ENCODE data around the gene PRAMEF18.
"Not testable (repeated sequence)": the region's sequence is repeated elsewhere in the genome, so short reads cannot be mapped to it uniquely, and the experiment has no call there.

PRAMEF18 gene

GRCh38 chr1:13225675-13226204, at the start of gene PRAMEF18:
PRAMEF18 (minus strand) TSS chr1:13226154; CDS start chr1:13226106, 48 bp downstream.
- not testable (repeated sequence) for DNase-seq (ENCODE audit: low spot score)

GRCh38 chr1:13265124-13265523, 39.2 kb upstream of the PRAMEF18 start:
- not testable (repeated sequence) for DNase-seq (ENCODE audit: low spot score)

DNA sequence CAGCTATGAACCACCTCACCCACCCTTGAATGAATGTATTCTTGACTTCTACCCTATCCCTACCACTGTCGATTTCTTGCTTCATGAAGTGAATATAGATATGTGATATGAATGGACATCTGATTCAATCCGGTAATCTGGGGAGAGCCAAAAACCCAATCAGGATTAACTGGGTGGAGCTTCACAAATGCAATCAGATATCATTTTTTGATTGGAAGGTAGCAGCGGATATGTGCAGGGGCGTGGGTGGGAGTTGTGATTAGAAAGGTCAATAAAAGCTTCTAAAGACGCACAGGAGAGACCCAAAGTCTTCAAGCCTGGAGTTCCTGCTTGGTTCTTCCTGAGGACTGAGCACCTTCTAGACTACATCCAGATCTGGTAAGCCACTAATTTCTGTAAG, 27.9 kb upstream of the PRAMEF18 start, which contains the start of gene PRAMEF5:
PRAMEF5 (plus strand) TSS at position 301 of the 400 bp plus-strand sequence. CDS start 5,071 bp downstream, outside the sequence.
- not testable (repeated sequence) for DNase-seq (ENCODE audit: low spot score)

- not testable (repeated sequence) for DNase-seq (ENCODE audit: low spot score)
These were observed 21.2 kb upstream of the PRAMEF18 start for GRCh38 chr1:13247122-13247521.

DNA sequence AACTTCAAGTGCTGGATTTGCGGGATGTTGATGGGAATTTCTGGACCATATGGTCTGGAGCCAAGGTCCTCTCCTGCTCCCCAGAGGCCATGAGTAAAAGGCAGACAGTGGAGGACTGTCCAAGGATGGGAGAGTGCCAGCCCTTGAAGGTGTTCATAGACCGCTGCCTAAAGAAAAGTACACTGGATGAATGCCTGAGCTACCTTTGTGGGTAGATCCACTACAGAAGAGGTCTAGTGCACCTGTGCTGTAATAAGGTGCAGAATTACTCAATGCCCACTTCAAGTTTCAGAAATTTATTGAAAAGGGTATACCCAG, 20.6 kb upstream of the PRAMEF18 start:
- not testable (repeated sequence) for DNase-seq (ENCODE audit: low spot score)

DNA sequence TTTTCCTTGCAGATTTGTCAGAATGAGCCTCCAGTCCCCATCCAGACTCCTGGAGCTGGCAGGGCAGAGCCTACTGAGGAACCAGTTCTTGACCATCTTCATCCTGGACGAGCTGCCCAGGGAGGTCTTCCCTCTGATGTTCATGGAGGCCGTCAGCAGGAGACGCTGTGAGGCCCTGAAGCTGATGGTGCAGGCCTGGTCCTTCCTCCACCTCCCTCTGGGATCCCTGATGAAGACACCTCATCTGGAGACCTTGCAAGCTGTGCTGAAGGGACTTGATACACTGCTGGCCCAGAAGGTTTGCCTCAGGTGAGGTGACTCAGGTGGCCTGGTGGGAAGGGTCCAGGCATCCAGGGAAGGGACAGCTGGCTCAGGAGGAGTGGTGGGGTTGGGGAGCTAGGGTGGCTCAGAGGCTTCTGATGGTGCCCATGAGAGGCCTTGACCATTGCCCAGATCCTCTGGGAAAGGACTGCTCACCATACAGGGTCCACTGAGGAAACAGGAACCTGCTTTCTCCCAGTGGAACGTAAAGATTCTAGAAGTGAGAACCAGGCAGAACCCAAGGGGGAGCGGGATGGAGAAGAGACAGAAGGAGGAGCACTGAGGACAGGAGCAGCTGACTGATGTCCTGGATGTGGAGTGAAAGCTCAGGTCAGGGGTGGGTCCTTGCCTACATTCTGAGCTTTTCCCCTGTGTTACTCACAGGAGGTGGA, 20.0 kb upstream of the PRAMEF18 start:
- not testable (repeated sequence) for DNase-seq (ENCODE audit: low spot score)

DNA sequence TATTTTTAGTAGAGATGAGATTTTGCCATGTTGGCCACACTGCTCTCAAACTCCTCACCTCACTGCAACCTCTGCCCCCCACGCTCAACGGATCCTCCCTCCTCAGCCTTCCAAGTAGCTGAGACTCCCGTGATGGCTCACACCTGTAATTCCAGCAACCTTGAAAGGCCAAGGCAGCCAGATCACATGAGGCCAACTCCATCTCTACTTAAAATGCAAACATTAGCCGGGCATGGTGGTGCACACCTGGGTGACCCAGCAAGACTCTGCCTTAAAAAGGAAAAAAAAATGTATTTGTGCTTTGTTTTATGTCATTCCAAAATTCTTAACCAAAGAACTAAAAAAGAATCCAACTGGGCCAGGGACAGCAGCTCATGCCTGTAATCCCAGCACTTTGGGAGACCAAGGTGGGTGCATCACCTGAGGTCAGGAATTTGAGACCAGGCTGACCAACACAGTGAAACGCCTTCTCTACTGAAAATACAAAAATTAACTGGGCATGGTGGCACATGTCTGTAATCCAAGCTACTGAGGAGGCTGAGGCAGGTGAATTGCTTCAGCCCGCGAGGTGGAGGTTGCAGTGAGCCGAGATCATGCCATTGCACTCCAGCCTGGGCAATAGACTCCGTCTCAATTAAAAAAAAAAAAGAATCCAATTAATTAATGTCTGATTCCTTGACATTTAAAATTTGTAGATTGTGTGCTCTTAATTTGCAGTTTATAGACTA, 17.7 kb upstream of the PRAMEF18 start:
- not testable (repeated sequence) for DNase-seq (ENCODE audit: low spot score)

DNA sequence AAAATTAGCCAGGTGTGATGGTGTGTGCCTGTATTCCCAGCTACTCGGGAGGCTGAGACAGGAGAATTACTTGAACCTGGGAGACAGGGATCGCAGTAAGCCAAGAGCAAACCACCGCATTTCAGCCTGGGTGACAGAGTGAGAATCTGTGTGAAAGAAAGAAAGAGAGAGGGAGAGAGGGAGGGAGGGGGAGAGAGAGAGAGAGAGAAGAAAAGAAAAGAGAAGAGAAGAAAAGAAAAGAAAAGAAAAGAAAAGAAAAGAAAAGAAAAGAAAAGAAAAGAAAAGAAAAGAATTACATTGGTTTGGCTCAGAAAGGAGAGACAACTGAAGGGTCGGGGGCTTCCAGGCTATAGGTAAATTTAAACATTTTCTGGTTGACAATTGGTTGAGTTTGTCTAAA, 13.7 kb upstream of the PRAMEF18 start:
- not testable (repeated sequence) for DNase-seq (ENCODE audit: low spot score)

- DNase-seq (ENCODE audit: low spot score) = not testable (repeated sequence)
These were observed 11.6 kb upstream of the PRAMEF18 start for GRCh38 chr1:13237572-13237971.

DNA sequence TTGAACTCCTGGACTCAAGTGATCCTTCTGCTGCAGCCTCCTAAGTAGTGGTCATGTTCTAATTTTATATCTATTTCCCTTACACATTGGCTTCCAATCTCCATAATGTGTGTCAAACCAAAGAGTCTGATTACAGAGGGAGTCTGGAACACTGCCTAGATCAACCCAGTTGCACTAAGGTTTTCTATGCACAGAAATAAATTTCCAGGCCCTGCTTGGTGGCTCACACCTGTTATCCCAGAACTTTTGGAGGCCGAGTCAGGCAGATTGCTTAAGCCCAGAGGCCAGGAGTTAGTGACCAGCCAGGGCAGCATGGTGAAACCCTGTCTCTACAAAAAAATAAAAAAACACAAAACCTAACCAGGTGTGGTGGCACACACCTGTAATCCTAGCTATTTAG, 8.1 kb upstream of the PRAMEF18 start:
- DNase-seq (ENCODE audit: low spot score) = not testable (repeated sequence)

DNA sequence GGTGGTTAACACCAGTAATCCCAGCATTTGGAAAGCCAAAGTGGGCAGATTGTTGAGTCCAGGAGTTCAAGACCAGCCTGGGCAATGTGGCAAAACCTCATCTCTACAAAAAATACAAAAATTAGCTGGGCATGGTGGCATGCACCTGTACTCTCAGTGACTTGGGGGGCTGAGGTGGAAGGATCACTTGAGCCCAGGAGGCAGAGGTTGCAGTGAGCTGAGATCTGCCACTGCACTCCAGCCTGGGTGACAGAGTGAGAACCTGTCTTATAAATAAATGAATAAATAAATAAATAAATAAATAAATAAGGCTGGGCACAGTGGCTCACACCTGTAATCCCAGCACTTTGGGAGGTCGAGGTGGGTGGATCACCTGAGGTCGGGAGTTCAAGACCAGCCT, 6.1 kb upstream of the PRAMEF18 start:
- DNase-seq (ENCODE audit: low spot score) = not testable (repeated sequence)

GRCh38 chr1:13231061-13231750, 5.3 kb upstream of the PRAMEF18 start:
- DNase-seq (ENCODE audit: low spot score) = not testable (repeated sequence)

- not testable (repeated sequence) for DNase-seq (ENCODE audit: low spot score)
These were observed 4.6 kb upstream of the PRAMEF18 start for GRCh38 chr1:13230601-13231000.

DNA sequence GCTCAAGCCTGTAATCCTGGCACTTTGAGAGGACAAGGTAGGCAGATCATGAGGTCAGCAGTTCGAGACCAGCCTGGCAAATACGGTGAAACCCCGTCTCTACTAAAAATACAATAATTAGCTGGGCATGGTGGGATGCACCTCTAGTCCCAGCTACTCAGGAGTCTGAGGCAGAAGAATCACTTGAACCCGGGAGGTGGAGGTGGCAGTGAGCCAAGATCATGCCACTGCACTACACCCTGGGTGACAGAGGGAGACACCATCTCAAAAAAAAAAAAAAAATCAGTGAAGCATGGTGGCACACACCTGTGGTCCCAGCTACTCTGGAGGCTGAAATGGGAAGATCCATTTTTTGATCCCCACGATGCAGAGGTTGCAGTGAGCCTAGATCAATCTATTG, 4.1 kb upstream of the PRAMEF18 start:
- DNase-seq (ENCODE audit: low spot score) = not testable (repeated sequence)

GRCh38 chr1:13228343-13228781, 2.4 kb upstream of the PRAMEF18 start:
- DNase-seq (ENCODE audit: low spot score) = peak; percentile 15
- TF ChIP-seq, protein P1, sequence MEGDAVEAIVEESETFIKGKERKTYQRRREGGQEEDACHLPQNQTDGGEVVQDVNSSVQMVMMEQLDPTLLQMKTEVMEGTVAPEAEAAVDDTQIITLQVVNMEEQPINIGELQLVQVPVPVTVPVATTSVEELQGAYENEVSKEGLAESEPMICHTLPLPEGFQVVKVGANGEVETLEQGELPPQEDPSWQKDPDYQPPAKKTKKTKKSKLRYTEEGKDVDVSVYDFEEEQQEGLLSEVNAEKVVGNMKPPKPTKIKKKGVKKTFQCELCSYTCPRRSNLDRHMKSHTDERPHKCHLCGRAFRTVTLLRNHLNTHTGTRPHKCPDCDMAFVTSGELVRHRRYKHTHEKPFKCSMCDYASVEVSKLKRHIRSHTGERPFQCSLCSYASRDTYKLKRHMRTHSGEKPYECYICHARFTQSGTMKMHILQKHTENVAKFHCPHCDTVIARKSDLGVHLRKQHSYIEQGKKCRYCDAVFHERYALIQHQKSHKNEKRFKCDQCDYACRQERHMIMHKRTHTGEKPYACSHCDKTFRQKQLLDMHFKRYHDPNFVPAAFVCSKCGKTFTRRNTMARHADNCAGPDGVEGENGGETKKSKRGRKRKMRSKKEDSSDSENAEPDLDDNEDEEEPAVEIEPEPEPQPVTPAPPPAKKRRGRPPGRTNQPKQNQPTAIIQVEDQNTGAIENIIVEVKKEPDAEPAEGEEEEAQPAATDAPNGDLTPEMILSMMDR (IDR thresholded peaks at IDR 0.05; ENCODE audit: extremely low read depth, missing control alignments) = peak; percentile 90

DNA sequence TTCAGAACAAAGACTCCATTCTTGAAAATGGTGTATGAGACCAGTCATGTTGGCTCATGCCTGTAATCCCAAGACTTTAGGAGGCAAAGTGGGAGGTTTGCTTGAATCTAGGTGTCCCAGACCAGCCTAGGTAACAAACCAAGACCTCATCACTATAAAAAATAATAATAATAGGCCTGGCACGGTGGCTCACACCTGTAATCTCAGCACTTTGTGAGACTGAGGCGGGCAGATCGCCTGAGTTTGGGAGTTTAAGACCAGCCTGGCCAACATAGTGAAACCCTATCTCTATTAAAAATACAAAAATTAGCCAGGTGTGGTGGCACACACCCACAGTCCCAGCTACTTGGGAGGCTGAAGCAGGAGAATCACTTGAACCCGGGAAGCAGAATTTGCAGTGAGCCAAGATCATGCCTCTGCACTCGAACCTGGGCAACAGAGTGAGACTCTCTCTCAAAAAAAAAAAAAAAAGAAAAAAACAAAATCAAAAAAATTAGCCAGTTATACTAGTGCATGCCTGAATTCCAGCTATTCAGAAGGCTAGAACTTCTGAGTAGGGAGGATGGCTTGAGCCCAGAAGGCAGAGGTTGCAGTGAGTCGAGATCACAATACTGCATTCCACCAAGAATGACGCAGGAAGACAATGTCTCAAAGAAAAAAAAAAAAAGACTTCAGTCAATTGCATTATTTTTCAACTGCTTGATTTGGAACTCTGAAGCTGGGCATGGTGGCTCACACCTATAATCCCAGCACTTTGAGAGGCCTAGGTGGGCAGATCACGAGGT, 1.5 kb upstream of the PRAMEF18 start:
- DNase-seq (ENCODE audit: low spot score) = not testable (repeated sequence)

Data from GM20000 (cell line).